ENCODE results near the gene CAVIN4.

The CAVIN4 gene

DNA sequence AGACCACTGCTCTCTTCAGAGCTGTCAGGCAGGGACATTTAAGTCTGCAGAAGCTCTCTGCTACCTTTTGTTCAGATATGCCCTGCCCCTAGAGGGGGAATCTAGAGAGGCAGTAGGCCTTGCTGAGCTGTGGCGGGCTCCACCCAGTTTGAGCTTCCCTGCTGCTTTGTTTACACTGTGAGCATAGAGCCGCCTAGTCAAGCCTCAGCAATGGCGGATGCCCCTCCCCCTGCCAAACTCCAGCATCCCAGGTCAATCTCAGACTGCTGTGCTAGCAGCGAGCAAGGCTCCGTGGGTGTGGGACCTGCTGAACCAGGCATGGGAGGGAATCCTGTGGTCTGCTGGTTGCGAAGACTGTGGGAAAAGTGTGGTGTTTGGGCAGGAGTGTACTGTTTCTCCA is 59.9 kb downstream of the CAVIN4 start:
- no peak for DNase-seq (ENCODE audit: insufficient read length, low spot score)
- TF ChIP-seq POU2F2 (IDR thresholded peaks at IDR 0.05; ENCODE audit: low read depth, low read length): no peak
- TF ChIP-seq SPI1 (IDR thresholded peaks at IDR 0.05; ENCODE audit: low read depth, low read length): no peak
- no peak for TF ChIP-seq POLR2A (IDR thresholded peaks at IDR 0.05; ENCODE audit: low read depth, low read length)
- no peak for TF ChIP-seq POLR2AphosphoS5 (IDR thresholded peaks at IDR 0.05; ENCODE audit: low read depth, low read length)
- no peak for TF ChIP-seq TAF1 (IDR thresholded peaks at IDR 0.05; ENCODE audit: low read depth, low read length)
- no peak for TF ChIP-seq PAX5 (IDR thresholded peaks at IDR 0.05; ENCODE audit: insufficient read depth, low read length, severe bottlenecking)
- FAIRE-seq: no peak

Measured in GM12891 (cell line).